Gastroesophageal sphincter (tissue), 3 donors: ENCODE data around the gene ADGRG7.

Experiments used
- CTCF ChIP-seq, 4 experiments: fragments of 200-600 bp in 2 of 4; fragments of 450-650 bp in 2 of 4; sonication (generic) in 1 of 4; IDR thresholded peaks; one replicate each; pipeline ENCODE4 v1.5.1; 2017 to 2019; ENCODE audit warnings: antibody characterized with exemption in 4 of 4, mild to moderate bottlenecking in 2 of 4, moderate library complexity in 2 of 4
- EP300 ChIP-seq: sonication (generic); formaldehyde crosslinking; IDR thresholded peaks from one replicate; pipeline ENCODE4 v1.6.1; 2017; ENCODE audit warnings: antibody characterized with exemption, mild to moderate bottlenecking

DNA sequence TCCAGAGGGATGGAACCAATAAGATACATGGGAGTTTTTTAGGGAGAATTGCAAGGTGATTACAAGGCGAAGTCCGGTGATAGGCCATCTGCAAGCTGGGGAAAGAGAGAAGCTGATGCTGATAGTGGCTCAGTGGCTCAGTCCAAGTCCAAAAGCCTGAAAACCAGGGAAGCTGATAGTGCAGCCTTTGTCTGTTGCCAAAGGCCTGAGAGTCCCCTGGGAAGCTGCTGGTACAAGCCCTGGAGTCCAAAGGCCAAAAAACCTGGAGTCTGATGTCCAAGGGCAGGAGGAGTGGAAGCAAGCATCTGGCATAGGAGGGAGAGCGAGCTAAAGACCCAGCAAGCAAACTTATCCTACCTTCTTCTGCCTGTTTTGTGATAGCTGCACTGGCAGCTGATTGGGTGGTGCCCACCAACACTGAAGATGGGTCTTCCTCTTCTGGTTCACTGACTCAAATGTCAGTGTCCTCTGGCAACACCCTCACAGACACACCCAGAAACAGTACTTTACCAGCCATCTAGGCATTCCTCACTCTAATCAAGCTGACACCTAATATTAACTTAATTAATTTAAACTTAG, 116.6 kb downstream of the ADGRG7 start:
- TF ChIP-seq CTCF (IDR thresholded peaks at IDR 0.05) (no peak), EP300 (no peak)
